GM18517 (cell line): Measurements from ENCODE around the gene RCAN3.

Experiments used
- ATAC-seq: cut with Tn5 transposase; IDR thresholded peaks from one replicate; pipeline ENCODE4 v1.9.1; 2021; ENCODE audit warnings: mild to moderate bottlenecking, moderate library complexity; ENCODE audit not compliant: unreplicated experiment

Gene RCAN3

GRCh38 chr1:24572301-24572700, 69.7 kb downstream of the RCAN3 start:
- no peak for ATAC-seq

DNA sequence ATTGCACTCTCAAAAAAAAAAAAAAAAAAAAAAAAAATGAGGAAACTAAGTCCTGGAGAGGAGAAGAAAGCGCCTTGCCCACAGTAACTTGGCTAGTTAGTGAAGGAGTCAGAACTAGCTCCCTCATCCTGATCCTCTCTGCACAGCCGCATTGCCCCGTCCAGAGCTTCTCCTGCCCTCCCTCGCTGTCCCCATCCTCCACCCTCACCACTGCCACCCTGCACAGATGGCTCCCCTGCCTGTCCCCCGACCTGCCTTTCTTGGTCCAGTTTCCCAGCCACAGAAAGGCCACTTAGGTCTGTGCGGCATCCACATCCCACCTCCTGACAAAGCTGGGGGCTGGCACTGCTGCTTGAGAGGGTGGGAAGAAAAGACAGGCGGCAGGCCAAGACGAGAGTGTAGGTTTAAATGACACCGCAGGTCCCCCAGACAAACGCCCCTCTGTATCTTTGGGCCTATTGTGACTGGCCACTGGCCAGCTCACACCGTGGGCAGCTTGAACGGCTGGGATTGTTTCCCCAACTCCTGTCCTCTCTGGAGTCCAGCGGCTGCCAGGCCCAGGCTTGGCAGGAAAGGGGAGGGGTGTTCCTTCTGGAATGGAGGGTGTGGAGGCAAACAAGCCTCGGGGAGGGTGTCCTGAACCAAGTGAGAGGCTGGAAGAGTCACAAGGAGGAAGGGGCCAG, 73.4 kb downstream of the RCAN3 start:
- no peak for ATAC-seq

DNA sequence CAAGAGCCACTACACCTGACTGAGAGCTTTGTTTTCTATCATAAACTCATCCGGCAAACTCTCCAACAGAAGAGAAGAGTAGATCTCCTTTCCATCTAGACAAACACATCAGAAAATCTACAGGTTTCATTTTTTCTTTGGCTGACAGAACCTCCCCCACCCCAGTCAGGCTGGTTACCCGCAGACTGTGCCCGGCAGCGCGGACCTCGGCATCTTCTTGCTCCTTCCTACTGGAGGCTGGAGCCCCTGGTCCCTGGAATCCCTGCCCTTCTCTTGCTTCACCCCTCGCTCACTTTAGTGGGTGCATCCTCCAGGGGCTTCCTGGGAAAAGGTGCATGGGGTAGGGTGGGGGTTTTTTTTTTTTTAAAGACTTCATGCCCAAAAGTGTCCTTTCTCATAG, 76.2 kb downstream of the RCAN3 start:
- ATAC-seq = no peak

- ATAC-seq = no peak
Observed at GRCh38 chr1:24580756-24581155, 78.1 kb downstream of the RCAN3 start.

DNA sequence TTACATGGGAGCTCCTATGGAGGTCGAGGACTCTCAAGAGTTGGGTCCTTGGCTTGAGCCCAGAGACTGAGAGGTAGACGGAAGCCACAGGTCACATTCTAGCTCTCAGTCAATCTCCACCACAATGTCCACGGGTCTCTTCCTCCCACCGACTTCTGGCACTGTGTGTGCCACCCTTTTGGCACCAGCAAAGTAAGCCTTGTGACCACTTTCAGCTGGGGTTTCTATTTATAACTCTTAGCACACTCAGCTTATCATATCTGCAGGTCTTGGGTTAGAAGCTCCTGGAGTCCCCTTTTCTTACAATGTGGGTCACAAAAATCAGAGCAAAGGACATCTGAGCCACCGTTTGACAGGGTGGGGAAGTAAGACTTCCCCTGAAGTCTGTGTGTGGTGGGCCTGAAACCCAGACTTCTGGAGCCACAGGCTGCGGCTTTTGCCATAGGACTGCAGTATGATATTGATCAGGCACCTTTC, 81.6 kb downstream of the RCAN3 start:
- no peak for ATAC-seq

GRCh38 chr1:24586119-24586518, 83.5 kb downstream of the RCAN3 start:
- ATAC-seq = no peak

DNA sequence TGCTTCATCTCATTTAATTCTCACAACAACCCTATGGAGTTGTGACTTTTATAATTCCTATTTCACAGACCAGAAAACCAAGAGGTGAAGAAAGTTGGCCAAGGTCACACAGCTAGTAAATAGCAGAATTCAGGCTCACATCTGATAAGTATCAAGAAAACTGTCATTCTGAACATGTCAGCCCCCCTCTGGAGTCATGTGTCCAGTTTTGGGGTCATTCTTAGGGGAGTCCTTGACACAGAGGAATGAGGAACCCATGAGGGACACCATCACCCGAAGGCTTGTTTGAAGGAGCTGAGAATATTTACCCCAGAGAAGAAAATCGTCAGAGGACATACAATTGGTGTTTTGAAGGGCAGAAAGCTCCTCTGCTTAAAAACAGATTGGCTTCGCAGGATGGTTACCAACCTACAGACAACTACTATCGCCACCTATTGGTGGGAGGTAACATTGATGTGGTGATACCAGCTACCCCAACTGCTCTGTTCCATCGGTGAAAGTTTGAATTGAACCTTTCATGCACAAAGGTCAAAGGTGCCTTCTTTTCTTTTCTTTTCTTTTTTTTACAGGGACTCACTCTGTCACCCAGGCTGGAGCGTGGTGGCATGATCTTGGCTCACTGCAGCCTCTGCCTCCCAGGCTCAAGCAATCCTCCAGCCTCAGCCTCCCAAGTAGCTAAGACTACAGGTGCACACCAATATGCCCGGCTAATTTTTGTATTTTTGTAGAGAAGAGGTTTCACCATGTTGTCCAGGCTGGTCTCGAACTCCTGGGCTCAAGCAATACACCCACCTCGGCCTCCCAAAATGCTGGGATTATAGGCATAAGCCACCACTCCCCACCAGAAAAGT, 84.6 kb downstream of the RCAN3 start:
- ATAC-seq = no peak

DNA sequence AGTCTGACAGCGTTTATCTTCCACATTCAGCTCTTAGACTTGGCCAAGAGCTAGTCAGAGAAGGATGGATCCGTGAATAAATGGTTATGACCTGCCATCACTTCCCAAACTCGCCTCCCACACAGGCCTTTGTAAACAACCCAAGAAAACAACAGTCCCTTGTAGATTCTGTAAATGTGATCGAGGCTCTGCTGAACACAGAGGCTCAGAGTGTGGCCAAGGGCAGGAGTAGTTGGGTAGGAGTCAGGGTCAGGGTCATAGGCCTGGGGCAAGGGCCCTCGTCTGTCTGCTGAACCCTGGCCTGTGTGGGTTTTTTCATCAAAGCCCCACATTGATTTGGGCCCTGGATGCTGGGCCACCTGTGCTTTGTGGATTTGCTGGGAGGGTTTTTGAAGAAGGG, 85.9 kb downstream of the RCAN3 start:
- no peak for ATAC-seq

GRCh38 chr1:24589200-24589599, 86.6 kb downstream of the RCAN3 start:
- no peak for ATAC-seq
